ENCODE measurements around the gene SMC3. TPM values are rescaled to one million over a fixed set of nuclear protein-coding genes. Genes with fewer than 3 reads are reported as not detected.
"Not testable (repeated sequence)": the region's sequence is repeated elsewhere in the genome, so short reads cannot be mapped to it uniquely, and the experiment has no call there.

The SMC3 gene
- total and polyA plus RNA-seq, 8 donors, result 9.3 to 40.6 (median 14.7) TPM

DNA sequence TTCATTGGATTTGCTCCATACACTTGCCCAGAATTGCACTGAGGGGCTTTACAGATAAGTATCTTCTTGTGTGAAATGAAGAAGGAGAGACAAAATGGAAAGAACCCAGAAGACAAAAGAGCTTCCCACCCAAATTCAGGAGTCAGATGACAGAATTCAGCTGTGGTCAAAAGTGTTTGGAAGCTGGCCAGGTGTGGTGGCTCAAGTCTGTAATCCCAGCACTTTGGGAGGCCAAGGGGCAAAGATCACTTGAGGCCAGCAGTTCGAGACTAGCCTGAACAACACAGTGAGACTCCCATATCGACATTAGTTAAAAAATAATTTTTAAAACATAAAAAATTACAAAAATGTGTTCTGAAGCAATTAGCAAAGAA lies 42.6 kb upstream of the SMC3 start:
- peaks cover 0 to 11% (median under 1%) of the 10 kb centered on the region in 4 donors for H3K4me1 ChIP-seq
- no peaks in the 10 kb centered on the region for H3K9me3 ChIP-seq
- TF ChIP-seq EP300 (IDR thresholded peaks at IDR 0.05) (no peak), POLR2A (IDR thresholded peaks at IDR 0.05) (no peak), POLR2AphosphoS5 (IDR thresholded peaks at IDR 0.05) (no peak)
- TF ChIP-seq, protein P1, sequence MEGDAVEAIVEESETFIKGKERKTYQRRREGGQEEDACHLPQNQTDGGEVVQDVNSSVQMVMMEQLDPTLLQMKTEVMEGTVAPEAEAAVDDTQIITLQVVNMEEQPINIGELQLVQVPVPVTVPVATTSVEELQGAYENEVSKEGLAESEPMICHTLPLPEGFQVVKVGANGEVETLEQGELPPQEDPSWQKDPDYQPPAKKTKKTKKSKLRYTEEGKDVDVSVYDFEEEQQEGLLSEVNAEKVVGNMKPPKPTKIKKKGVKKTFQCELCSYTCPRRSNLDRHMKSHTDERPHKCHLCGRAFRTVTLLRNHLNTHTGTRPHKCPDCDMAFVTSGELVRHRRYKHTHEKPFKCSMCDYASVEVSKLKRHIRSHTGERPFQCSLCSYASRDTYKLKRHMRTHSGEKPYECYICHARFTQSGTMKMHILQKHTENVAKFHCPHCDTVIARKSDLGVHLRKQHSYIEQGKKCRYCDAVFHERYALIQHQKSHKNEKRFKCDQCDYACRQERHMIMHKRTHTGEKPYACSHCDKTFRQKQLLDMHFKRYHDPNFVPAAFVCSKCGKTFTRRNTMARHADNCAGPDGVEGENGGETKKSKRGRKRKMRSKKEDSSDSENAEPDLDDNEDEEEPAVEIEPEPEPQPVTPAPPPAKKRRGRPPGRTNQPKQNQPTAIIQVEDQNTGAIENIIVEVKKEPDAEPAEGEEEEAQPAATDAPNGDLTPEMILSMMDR (IDR thresholded peaks at IDR 0.05), result no peak
- no peak for DNase-seq
- no peak overlapping the region for H3K27ac ChIP-seq
- no peaks in the 10 kb centered on the region for H3K36me3 ChIP-seq
- intact Hi-C loops (cut with DNase I; ENCODE audit: low total_unique reads), result no loop called here
- H3K4me3 ChIP-seq, result no peak overlapping the region
- WGBS, 5 donors, result 69 to 93% (median 81%) methylated on average over 2 of the region's 2 CpGs
- peaks cover 0 to 22% (median 4%) of the 10 kb centered on the region in 3 donors for H3K27me3 ChIP-seq

DNA sequence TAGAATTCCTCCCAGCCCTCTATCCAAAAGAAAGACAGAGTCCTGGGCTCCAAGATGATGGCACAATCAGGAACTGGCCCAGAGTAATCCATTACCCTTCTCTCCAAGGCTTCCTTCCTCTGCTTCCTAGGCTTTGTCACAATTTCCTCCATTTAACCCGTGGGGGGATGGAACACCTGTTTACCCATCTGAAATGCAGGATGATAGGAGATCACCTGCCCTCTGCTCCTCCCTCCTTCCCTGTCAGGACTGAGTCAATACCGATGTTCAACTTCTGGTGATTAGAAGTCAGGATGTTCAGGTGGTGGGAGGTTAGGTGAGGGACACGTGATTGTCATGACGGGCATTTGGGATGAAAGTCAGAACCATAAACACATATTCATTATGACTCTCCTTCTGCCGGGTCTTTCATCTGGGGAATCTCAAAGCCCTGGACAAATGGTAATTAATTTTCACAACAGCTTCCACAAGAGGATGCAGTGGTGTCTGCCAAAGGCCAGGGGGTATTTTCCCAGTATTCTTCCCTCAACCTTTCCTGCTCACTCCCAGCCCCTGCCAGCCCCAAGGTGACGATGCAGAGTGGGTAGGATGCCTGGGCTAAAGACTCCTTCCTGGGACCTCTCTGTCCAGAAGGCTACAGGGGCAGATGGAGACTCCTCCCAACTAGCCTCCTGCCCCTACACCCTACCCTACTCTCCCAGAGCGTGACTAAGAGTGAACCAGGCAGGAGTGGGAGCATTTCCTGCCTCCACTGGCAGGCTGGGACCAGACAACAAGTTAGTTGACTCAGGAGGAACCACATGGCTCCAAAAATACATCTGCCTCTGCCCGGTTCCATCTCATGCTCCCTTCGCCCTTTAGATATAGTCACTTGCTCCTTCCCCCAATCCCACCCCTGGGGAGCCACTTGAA lies 41.9 kb upstream of the SMC3 start:
- DNase-seq, result no peak
- Histone ChIP-seq H3K9me3 (no peaks in the 10 kb centered on the region), H3K27ac (no peak overlapping the region), H3K4me1 (peaks cover 0 to 18% (median 7%) of the 10 kb centered on the region in 4 donors), H3K4me3 (no peak overlapping the region), H3K36me3 (no peaks in the 10 kb centered on the region), H3K27me3 (peaks cover 0 to 29% (median 12%) of the 10 kb centered on the region in 3 donors)
- intact Hi-C loops (cut with DNase I; ENCODE audit: low total_unique reads), result no loop called here
- TF ChIP-seq POLR2AphosphoS5 (IDR thresholded peaks at IDR 0.05), result no peak
- TF ChIP-seq, protein P1 (IDR thresholded peaks at IDR 0.05), result no peak
- TF ChIP-seq POLR2A (IDR thresholded peaks at IDR 0.05), result no peak
- TF ChIP-seq EP300 (IDR thresholded peaks at IDR 0.05), result no peak
- WGBS, 5 donors, result 73 to 85% (median 79%) methylated on average over 9 of the region's 9 CpGs

DNA sequence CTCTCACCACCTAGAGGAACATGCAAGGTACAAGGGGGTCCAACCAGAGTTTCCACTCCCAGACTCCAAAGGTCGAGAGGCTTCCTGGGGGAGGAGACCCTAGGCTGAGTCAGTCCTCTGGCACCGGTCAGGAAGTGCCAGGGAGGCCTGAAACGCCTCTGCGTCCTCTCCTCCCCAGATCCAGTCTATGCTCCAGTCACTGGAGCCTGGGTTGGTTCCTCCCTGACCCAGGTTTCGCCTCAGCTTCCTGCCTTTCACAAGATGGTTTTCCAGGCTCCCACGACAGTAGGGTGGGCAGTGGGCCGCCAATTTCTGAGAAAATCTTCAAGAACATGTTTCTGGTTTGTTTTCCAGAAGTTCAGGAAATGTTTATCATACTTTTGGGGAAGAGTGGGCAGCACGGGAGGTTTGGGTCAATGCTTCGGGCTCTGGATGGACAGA lies 39.7 kb upstream of the SMC3 start:
- Histone ChIP-seq H3K9me3 (no peaks in the 10 kb centered on the region), H3K36me3 (no peaks in the 10 kb centered on the region), H3K4me1 (peaks cover 0 to 14% (median 7%) of the 10 kb centered on the region in 4 donors), H3K27me3 (peaks cover 0 to 41% (median 13%) of the 10 kb centered on the region in 3 donors), H3K27ac (no peak overlapping the region), H3K4me3 (no peak overlapping the region)
- intact Hi-C loops (cut with DNase I; ENCODE audit: low total_unique reads), result no loop called here
- no peak for DNase-seq
- TF ChIP-seq EP300 (IDR thresholded peaks at IDR 0.05) (no peak), POLR2AphosphoS5 (IDR thresholded peaks at IDR 0.05) (no peak), POLR2A (IDR thresholded peaks at IDR 0.05) (no peak)
- TF ChIP-seq, protein P1 (IDR thresholded peaks at IDR 0.05), result no peak
- 81 to 91% (median 83%) methylated on average over 9 of the region's 9 CpGs for WGBS, 5 donors

DNA sequence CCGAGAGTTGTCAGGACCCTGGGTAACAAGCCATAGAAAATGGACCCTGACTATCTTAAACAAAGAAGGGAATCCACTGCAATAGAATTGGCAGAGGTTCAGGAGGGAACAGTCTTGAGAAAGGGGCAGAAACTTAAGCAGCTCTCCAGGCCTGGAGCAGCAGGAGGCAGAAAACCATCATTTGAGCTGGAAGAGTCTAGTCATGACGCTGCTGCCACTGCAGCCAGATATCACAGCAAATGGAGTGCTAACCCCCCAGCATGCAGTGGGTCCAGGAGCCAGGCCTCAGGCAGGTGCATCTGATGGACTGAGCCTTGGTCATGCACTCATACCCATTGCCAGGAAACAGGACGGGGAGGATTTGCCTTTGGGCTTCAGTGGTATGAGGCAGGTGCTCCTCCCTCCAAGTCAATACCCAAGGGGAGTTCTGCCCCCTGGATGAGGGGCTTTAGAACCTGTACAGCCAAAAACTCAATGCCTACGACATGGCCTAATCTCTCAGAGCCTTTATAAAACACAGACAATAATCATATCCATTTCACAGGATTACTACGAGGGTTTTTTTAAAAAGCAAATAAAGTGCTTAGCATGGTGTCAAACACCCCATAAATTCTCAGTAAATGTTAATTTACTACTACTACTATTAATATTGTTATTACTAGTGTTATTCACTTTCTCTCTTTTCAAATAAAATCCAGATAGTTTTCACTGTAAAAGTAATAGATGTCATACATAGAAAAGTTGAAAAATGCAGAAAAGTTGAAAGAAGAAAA lies 39.1 kb upstream of the SMC3 start:
- Histone ChIP-seq H3K9me3 (no peaks in the 10 kb centered on the region), H3K4me1 (peaks cover 0 to 14% (median 7%) of the 10 kb centered on the region in 4 donors), H3K4me3 (no peak overlapping the region), H3K27me3 (peaks cover 0 to 41% (median 13%) of the 10 kb centered on the region in 3 donors), H3K36me3 (no peaks in the 10 kb centered on the region), H3K27ac (no peak overlapping the region)
- WGBS, 5 donors, result 72 to 85% (median 84%) methylated on average over 5 of the region's 5 CpGs
- intact Hi-C loops (cut with DNase I; ENCODE audit: low total_unique reads), result no loop called here
- no peak for DNase-seq
- TF ChIP-seq POLR2A (IDR thresholded peaks at IDR 0.05) (no peak), EP300 (IDR thresholded peaks at IDR 0.05) (no peak), POLR2AphosphoS5 (IDR thresholded peaks at IDR 0.05) (no peak)
- TF ChIP-seq, protein P1 (IDR thresholded peaks at IDR 0.05), result no peak

DNA sequence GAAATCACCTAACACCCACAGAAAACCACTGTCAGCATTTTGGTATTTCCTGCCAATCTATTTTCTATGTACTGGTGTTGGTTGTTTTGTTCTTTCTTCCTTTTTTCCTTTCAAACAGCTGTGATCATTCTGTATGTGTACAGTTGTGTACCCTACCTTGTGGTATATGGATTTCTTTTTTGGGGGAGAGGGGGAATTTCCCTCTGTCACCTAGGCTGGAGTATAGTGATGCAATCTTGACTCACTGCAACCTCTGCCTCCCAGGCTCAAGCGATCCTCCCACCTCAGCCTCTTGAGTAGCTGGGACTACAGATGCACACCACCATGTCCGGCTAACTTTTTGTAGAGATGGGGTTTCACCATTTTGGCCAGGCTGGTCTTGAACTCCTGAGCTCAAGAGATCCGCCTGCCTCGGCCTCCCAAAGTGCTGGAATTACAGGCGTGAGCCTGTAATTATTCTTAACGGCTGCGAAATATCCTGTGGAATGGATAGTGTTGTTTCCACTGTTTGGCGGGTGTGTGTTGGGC lies 38.4 kb upstream of the SMC3 start:
- intact Hi-C loops (cut with DNase I; ENCODE audit: low total_unique reads); H3K36me3 ChIP-seq; H3K27ac ChIP-seq; H3K4me3 ChIP-seq; H3K9me3 ChIP-seq; DNase-seq: not testable (repeated sequence)
- WGBS, 5 donors, result 88 to 98% (median 90%) methylated on average over 8 of the region's 8 CpGs
- Histone ChIP-seq H3K27me3 (peaks cover 0 to 41% (median 13%) of the 10 kb centered on the region in 3 donors), H3K4me1 (peaks cover 0 to 14% (median 7%) of the 10 kb centered on the region in 4 donors)
